ENCODE measurements around the gene HLA-DQB1.
"Not testable (repeated sequence)": the region's sequence is repeated elsewhere in the genome, so short reads cannot be mapped to it uniquely, and the experiment has no call there.

HLA-DQB1 gene

GRCh38 chr6:32641785-32642719 is 24.4 kb downstream of the HLA-DQB1 start:
- H3K4me3 ChIP-seq (ENCODE audit: low read depth, low read length); H3K9me3 ChIP-seq (ENCODE audit: control insufficient read depth, insufficient read depth, low read length); H3K27ac ChIP-seq (ENCODE audit: low read depth, low read length); H3K9ac ChIP-seq (ENCODE audit: low read depth, low read length); H3K36me3 ChIP-seq (ENCODE audit: control insufficient read depth, insufficient read depth, low read length); H3K27me3 ChIP-seq (ENCODE audit: control insufficient read depth, insufficient read depth, low read length); H3K4me1 ChIP-seq (ENCODE audit: control insufficient read depth, insufficient read depth, low read length): not testable (repeated sequence)

GRCh38 chr6:32641122-32641521 is 25.3 kb downstream of the HLA-DQB1 start:
- Histone ChIP-seq H3K4me3 (ENCODE audit: low read depth, low read length) (no peak overlapping the region), H3K27ac (ENCODE audit: low read depth, low read length) (no peak overlapping the region), H3K9me3 (ENCODE audit: control insufficient read depth, insufficient read depth, low read length) (no peaks in the 10 kb centered on the region), H3K27me3 (ENCODE audit: control insufficient read depth, insufficient read depth, low read length) (no peaks in the 10 kb centered on the region), H3K4me1 (ENCODE audit: control insufficient read depth, insufficient read depth, low read length) (peaks cover 4% of the 10 kb centered on the region), H3K36me3 (ENCODE audit: control insufficient read depth, insufficient read depth, low read length) (no peaks in the 10 kb centered on the region), H3K9ac (ENCODE audit: low read depth, low read length) (no peak overlapping the region)

GRCh38 chr6:32639440-32640394 is 26.7 kb downstream of the HLA-DQB1 start:
- Histone ChIP-seq H3K9ac (ENCODE audit: low read depth, low read length) (no peak overlapping the region), H3K27ac (ENCODE audit: low read depth, low read length) (no peak overlapping the region), H3K4me3 (ENCODE audit: low read depth, low read length) (no peak overlapping the region), H3K27me3 (ENCODE audit: control insufficient read depth, insufficient read depth, low read length) (no peaks in the 10 kb centered on the region), H3K36me3 (ENCODE audit: control insufficient read depth, insufficient read depth, low read length) (no peaks in the 10 kb centered on the region), H3K9me3 (ENCODE audit: control insufficient read depth, insufficient read depth, low read length) (no peaks in the 10 kb centered on the region), H3K4me1 (ENCODE audit: control insufficient read depth, insufficient read depth, low read length) (peaks cover 14% of the 10 kb centered on the region)

GRCh38 chr6:32638532-32639219 is 27.8 kb downstream of the HLA-DQB1 start:
- no peak overlapping the region for H3K4me3 ChIP-seq (ENCODE audit: low read depth, low read length)
- H3K27ac ChIP-seq (ENCODE audit: low read depth, low read length), result no peak overlapping the region
- H3K36me3 ChIP-seq (ENCODE audit: control insufficient read depth, insufficient read depth, low read length), result no peaks in the 10 kb centered on the region
- H3K27me3 ChIP-seq (ENCODE audit: control insufficient read depth, insufficient read depth, low read length), result no peaks in the 10 kb centered on the region
- H3K9ac ChIP-seq (ENCODE audit: low read depth, low read length), result no peak overlapping the region
- H3K9me3 ChIP-seq (ENCODE audit: control insufficient read depth, insufficient read depth, low read length), result no peaks in the 10 kb centered on the region
- H3K4me1 ChIP-seq (ENCODE audit: control insufficient read depth, insufficient read depth, low read length), result peaks cover 14% of the 10 kb centered on the region

GRCh38 chr6:32637883-32638282 is 28.6 kb downstream of the HLA-DQB1 start:
- Histone ChIP-seq H3K9ac (ENCODE audit: low read depth, low read length) (no peak overlapping the region), H3K9me3 (ENCODE audit: control insufficient read depth, insufficient read depth, low read length) (no peaks in the 10 kb centered on the region), H3K27me3 (ENCODE audit: control insufficient read depth, insufficient read depth, low read length) (no peaks in the 10 kb centered on the region), H3K4me3 (ENCODE audit: low read depth, low read length) (no peak overlapping the region), H3K4me1 (ENCODE audit: control insufficient read depth, insufficient read depth, low read length) (peaks cover 14% of the 10 kb centered on the region), H3K36me3 (ENCODE audit: control insufficient read depth, insufficient read depth, low read length) (no peaks in the 10 kb centered on the region), H3K27ac (ENCODE audit: low read depth, low read length) (no peak overlapping the region)

GRCh38 chr6:32637219-32637880 is 29.1 kb downstream of the HLA-DQB1 start, which contains the start of gene HLA-DQA1:
Gene HLA-DQA1, plus strand, starts transcription at chr6:32637406. Its CDS starts 53 bp downstream, at chr6:32637459.
- Histone ChIP-seq H3K4me3 (ENCODE audit: low read depth, low read length) (no peak within 1 kb of the TSS), H3K36me3 (ENCODE audit: control insufficient read depth, insufficient read depth, low read length) (no peaks in the 10 kb centered on the region), H3K27me3 (ENCODE audit: control insufficient read depth, insufficient read depth, low read length) (no peaks in the 10 kb centered on the region), H3K9ac (ENCODE audit: low read depth, low read length) (no peak within 1 kb of the TSS), H3K4me1 (ENCODE audit: control insufficient read depth, insufficient read depth, low read length) (peaks cover 14% of the 10 kb centered on the region), H3K9me3 (ENCODE audit: control insufficient read depth, insufficient read depth, low read length) (no peaks in the 10 kb centered on the region), H3K27ac (ENCODE audit: low read depth, low read length) (no peak within 1 kb of the TSS)

GRCh38 chr6:32635526-32636123 is 30.8 kb downstream of the HLA-DQB1 start:
- Histone ChIP-seq H3K4me3 (ENCODE audit: low read depth, low read length) (no peak overlapping the region), H3K27me3 (ENCODE audit: control insufficient read depth, insufficient read depth, low read length) (no peaks in the 10 kb centered on the region), H3K27ac (ENCODE audit: low read depth, low read length) (no peak overlapping the region)

GRCh38 chr6:32629793-32630192 is 36.7 kb downstream of the HLA-DQB1 start:
- H3K27ac ChIP-seq (ENCODE audit: low read depth, low read length); H3K4me3 ChIP-seq (ENCODE audit: low read depth, low read length); H3K27me3 ChIP-seq (ENCODE audit: control insufficient read depth, insufficient read depth, low read length); H3K36me3 ChIP-seq (ENCODE audit: control insufficient read depth, insufficient read depth, low read length); H3K4me1 ChIP-seq (ENCODE audit: control insufficient read depth, insufficient read depth, low read length); H3K9me3 ChIP-seq (ENCODE audit: control insufficient read depth, insufficient read depth, low read length); H3K9ac ChIP-seq (ENCODE audit: low read depth, low read length): not testable (repeated sequence)

More at GRCh38 chr6:32635526-32636123, 30.8 kb downstream of the HLA-DQB1 start:
- peaks cover 14% of the 10 kb centered on the region for H3K4me1 ChIP-seq (ENCODE audit: control insufficient read depth, insufficient read depth, low read length)
- no peaks in the 10 kb centered on the region for H3K36me3 ChIP-seq (ENCODE audit: control insufficient read depth, insufficient read depth, low read length)
- H3K9ac ChIP-seq (ENCODE audit: low read depth, low read length), result no peak overlapping the region
- H3K9me3 ChIP-seq (ENCODE audit: control insufficient read depth, insufficient read depth, low read length), result no peaks in the 10 kb centered on the region

GRCh38 chr6:32627831-32628230 is 38.6 kb downstream of the HLA-DQB1 start:
- Histone ChIP-seq H3K9ac (ENCODE audit: low read depth, low read length) (no peak overlapping the region), H3K4me3 (ENCODE audit: low read depth, low read length) (no peak overlapping the region), H3K27ac (ENCODE audit: low read depth, low read length) (no peak overlapping the region)

GRCh38 chr6:32627249-32627648 is 39.2 kb downstream of the HLA-DQB1 start:
- no peaks in the 10 kb centered on the region for H3K9me3 ChIP-seq (ENCODE audit: control insufficient read depth, insufficient read depth, low read length)
- H3K36me3 ChIP-seq (ENCODE audit: control insufficient read depth, insufficient read depth, low read length), result no peaks in the 10 kb centered on the region
- peaks cover 3% of the 10 kb centered on the region; the same call in 1 of the 2 replicates for H3K4me1 ChIP-seq (ENCODE audit: control insufficient read depth, insufficient read depth, low read length)
- no peaks in the 10 kb centered on the region for H3K27me3 ChIP-seq (ENCODE audit: control insufficient read depth, insufficient read depth, low read length)
- no peak overlapping the region for H3K27ac ChIP-seq (ENCODE audit: low read depth, low read length)
- H3K4me3 ChIP-seq (ENCODE audit: low read depth, low read length), result no peak overlapping the region
- no peak overlapping the region for H3K9ac ChIP-seq (ENCODE audit: low read depth, low read length)

More at GRCh38 chr6:32627831-32628230, 38.6 kb downstream of the HLA-DQB1 start:
- H3K9me3 ChIP-seq (ENCODE audit: control insufficient read depth, insufficient read depth, low read length), result no peaks in the 10 kb centered on the region
- H3K27me3 ChIP-seq (ENCODE audit: control insufficient read depth, insufficient read depth, low read length), result no peaks in the 10 kb centered on the region
- no peaks in the 10 kb centered on the region for H3K36me3 ChIP-seq (ENCODE audit: control insufficient read depth, insufficient read depth, low read length)
- 0 out of 2 replicates have a peak, but pooled peaks cover under 1% of the 10 kb centered on the region for H3K4me1 ChIP-seq (ENCODE audit: control insufficient read depth, insufficient read depth, low read length)
